HL-60 (cell line): ENCODE results near the gene NPC1.
"Not testable (repeated sequence)": the region's sequence is repeated elsewhere in the genome, so short reads cannot be mapped to it uniquely, and the experiment has no call there.

Experiments
- DNase-seq, 2 experiments: peaks; one replicate each; pipeline ENCODE4 v3.0.0-alpha.2; 2010 to 2020; ENCODE audit warnings: low read depth in 1 of 2, low spot score in 1 of 2
- H3K27ac ChIP-seq: fragments of 250-450 bp; sonication (Bioruptor Pico); replicated peaks from 2 replicates; pipeline ENCODE4 v1.5.1; 2020; ENCODE audit warnings: mild to moderate bottlenecking, moderate library complexity
- H3K27me3 ChIP-seq: fragments of 250-450 bp; sonication (Bioruptor Pico); 2 replicates; pipeline ENCODE4 v1.5.1; 2021; ENCODE audit warnings: mild to moderate bottlenecking, moderate library complexity; ENCODE audit not compliant: insufficient read depth, poor library complexity, severe bottlenecking
- H3K4me3 ChIP-seq: replicated peaks from 2 replicates; pipeline ENCODE4 v1.5.1; 2011; ENCODE audit warnings: mild to moderate bottlenecking, control low read depth, low read length; ENCODE audit not compliant: insufficient read depth
- CTCF ChIP-seq: IDR thresholded peaks from one replicate; pipeline ENCODE4 v1.5.1; 2011; ENCODE audit warnings: low read length, control low read depth, inconsistent platforms; ENCODE audit not compliant: insufficient read depth
- GABPA ChIP-seq: IDR thresholded peaks from 2 replicates; pipeline ENCODE4 v1.6.1; 2012; ENCODE audit warnings: low read depth
- POLR2AphosphoS5 ChIP-seq: IDR thresholded peaks from 2 replicates; pipeline ENCODE4 v1.6.1; 2012; ENCODE audit warnings: low read depth
- REST ChIP-seq: IDR thresholded peaks from 2 replicates; pipeline ENCODE4 v1.6.1; 2012; ENCODE audit warnings: low read depth; ENCODE audit not compliant: insufficient replicate concordance
- SPI1 ChIP-seq: IDR thresholded peaks from 2 replicates; pipeline ENCODE4 v1.6.1; 2012; ENCODE audit warnings: low read depth, mild to moderate bottlenecking, borderline replicate concordance

The NPC1 gene

GRCh38 chr18:23521271-23521670 is 65.0 kb downstream of the NPC1 start:
- Histone ChIP-seq H3K27me3 (no peaks in the 10 kb centered on the region), H3K4me3 (no peak overlapping the region), H3K27ac (no peak overlapping the region)
- DNase-seq: no peak
- TF ChIP-seq GABPA: no peak
- TF ChIP-seq SPI1: no peak
- no peak for TF ChIP-seq CTCF
- no peak for TF ChIP-seq REST
- TF ChIP-seq POLR2AphosphoS5: no peak

- TF ChIP-seq REST (no peak), GABPA (no peak), SPI1 (no peak), POLR2AphosphoS5 (no peak), CTCF (no peak)
- Histone ChIP-seq H3K27ac (no peak overlapping the region), H3K27me3 (no peaks in the 10 kb centered on the region), H3K4me3 (no peak overlapping the region)
- DNase-seq: no peak
Measured at GRCh38 chr18:23519734-23520133, 66.6 kb downstream of the NPC1 start.

- peak; percentile 75 to 85 for DNase-seq
- Histone ChIP-seq H3K4me3 (no peak overlapping the region), H3K27ac (no peak overlapping the region), H3K27me3 (no peaks in the 10 kb centered on the region)
- TF ChIP-seq CTCF (peak; percentile 98), GABPA (no peak)
Measured at GRCh38 chr18:23515911-23516546, 70.3 kb downstream of the NPC1 start.

GRCh38 chr18:23512641-23513040 is 73.7 kb downstream of the NPC1 start:
- Histone ChIP-seq H3K27me3 (no peaks in the 10 kb centered on the region), H3K27ac (no peak overlapping the region), H3K4me3 (no peak overlapping the region)
- no peak for DNase-seq
- no peak for TF ChIP-seq POLR2AphosphoS5
- no peak for TF ChIP-seq SPI1
- TF ChIP-seq GABPA: no peak
- no peak for TF ChIP-seq REST
- no peak for TF ChIP-seq CTCF

GRCh38 chr18:23512216-23512615 is 74.1 kb downstream of the NPC1 start:
- H3K27me3 ChIP-seq, DNase-seq, H3K27ac ChIP-seq, H3K4me3 ChIP-seq: not testable (repeated sequence)
